ENCODE measurements around the gene TSR1. TPM values are rescaled to one million over a fixed set of nuclear protein-coding genes. Genes with fewer than 3 reads are reported as not detected.

The TSR1 gene
- total RNA-seq, 1 experiment from 2014 or later, result 74.3 TPM

- POLR2A ChIA-PET, result no interaction called here
- Mint-ChIP-seq H3K27ac (peak overlapping the region; percentile 68; the same call in 1 of the 2 replicates), H3K27me3 (ENCODE audit: low read depth) (no peaks in the 10 kb centered on the region), H3K9me3 (no peaks in the 10 kb centered on the region), H3K4me1 (peaks cover 12% of the 10 kb centered on the region), H3K4me3 (no peak overlapping the region), H3K36me3 (no peaks in the 10 kb centered on the region)
- ATAC-seq, result peak; percentile 56
- TF ChIP-seq JAZF1 (CRISPR knock-in tag; IDR thresholded peaks at IDR 0.05), result no peak
- CTCF ChIA-PET, result interaction anchor here (0.5 to 8.1 kb wide), 9 partner anchors 14 to 312 kb away, joined by 3 to 66 read pairs (median 20); partner anchors contain the start of genes SGSM2 and TSR1
- DNase-seq (ENCODE audit: low spot score), result peak; percentile 72
Observed at GRCh38 chr17:2366747-2367494, 30.7 kb upstream of the TSR1 start.

DNA sequence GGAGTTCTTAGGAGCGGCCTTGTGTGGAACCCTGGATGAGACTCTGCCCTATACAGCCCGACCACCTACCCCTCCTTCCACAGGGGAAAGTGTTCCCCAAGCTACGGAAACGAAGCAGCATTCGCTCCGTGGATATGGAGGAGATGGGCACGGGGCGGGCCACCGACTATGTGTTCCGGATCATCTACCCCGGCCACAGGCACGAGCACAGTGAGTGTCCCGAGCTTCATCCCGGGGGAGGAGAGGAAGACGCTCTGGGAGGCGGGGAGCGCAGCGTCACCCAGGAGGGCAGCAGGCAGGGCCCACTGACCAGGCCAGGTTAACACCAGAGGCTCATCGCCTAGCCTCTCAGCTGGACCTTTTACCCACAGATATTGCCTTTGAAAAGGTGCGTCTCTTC, 28.9 kb upstream of the TSR1 start:
- CTCF ChIA-PET, result interaction anchor here (2.4 to 8.1 kb wide), 4 partner anchors 12 to 310 kb away, joined by 8 to 46 read pairs (median 23); partner anchors contain the start of gene HIC1
- no peak overlapping the region for H3K27ac Mint-ChIP-seq
- no peaks in the 10 kb centered on the region for H3K36me3 Mint-ChIP-seq
- POLR2A ChIA-PET, result no interaction called here
- no peak for ATAC-seq
- DNase-seq (ENCODE audit: low spot score), result no peak
- H3K4me1 Mint-ChIP-seq, result peaks cover 9% of the 10 kb centered on the region
- H3K9me3 Mint-ChIP-seq, result no peaks in the 10 kb centered on the region
- H3K4me3 Mint-ChIP-seq, result no peak overlapping the region
- H3K27me3 Mint-ChIP-seq (ENCODE audit: low read depth), result no peaks in the 10 kb centered on the region
- TF ChIP-seq ELF4 (CRISPR knock-in tag; IDR thresholded peaks at IDR 0.05; ENCODE audit: low read depth) (no peak), E2F4 (CRISPR knock-in tag; IDR thresholded peaks at IDR 0.05; ENCODE audit: borderline replicate concordance, low read depth) (no peak), GRHL2 (CRISPR knock-in tag; IDR thresholded peaks at IDR 0.05; ENCODE audit: insufficient replicate concordance, severe bottlenecking) (no peak), FOXK1 (CRISPR knock-in tag; IDR thresholded peaks at IDR 0.05) (no peak), ZNF281 (CRISPR knock-in tag; IDR thresholded peaks at IDR 0.05) (no peak), ZNF671 (CRISPR knock-in tag; IDR thresholded peaks at IDR 0.05) (no peak), TEAD4 (CRISPR knock-in tag; IDR thresholded peaks at IDR 0.05) (no peak), ATF6 (CRISPR knock-in tag; IDR thresholded peaks at IDR 0.05) (no peak), SOX15 (CRISPR knock-in tag; IDR thresholded peaks at IDR 0.05) (no peak), ZNF532 (CRISPR knock-in tag; IDR thresholded peaks at IDR 0.05; ENCODE audit: borderline replicate concordance) (no peak), ZNF263 (CRISPR knock-in tag; IDR thresholded peaks at IDR 0.05; ENCODE audit: low read depth) (no peak)
- TF ChIP-seq, protein P1, sequence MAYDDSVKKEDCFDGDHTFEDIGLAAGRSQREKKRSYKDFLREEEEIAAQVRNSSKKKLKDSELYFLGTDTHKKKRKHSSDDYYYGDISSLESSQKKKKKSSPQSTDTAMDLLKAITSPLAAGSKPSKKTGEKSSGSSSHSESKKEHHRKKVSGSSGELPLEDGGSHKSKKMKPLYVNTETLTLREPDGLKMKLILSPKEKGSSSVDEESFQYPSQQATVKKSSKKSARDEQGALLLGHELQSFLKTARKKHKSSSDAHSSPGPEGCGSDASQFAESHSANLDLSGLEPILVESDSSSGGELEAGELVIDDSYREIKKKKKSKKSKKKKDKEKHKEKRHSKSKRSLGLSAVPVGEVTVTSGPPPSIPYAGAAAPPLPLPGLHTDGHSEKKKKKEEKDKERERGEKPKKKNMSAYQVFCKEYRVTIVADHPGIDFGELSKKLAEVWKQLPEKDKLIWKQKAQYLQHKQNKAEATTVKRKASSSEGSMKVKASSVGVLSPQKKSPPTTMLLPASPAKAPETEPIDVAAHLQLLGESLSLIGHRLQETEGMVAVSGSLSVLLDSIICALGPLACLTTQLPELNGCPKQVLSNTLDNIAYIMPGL (CRISPR knock-in tag; IDR thresholded peaks at IDR 0.05), result no peak
- TF ChIP-seq, protein P2, sequence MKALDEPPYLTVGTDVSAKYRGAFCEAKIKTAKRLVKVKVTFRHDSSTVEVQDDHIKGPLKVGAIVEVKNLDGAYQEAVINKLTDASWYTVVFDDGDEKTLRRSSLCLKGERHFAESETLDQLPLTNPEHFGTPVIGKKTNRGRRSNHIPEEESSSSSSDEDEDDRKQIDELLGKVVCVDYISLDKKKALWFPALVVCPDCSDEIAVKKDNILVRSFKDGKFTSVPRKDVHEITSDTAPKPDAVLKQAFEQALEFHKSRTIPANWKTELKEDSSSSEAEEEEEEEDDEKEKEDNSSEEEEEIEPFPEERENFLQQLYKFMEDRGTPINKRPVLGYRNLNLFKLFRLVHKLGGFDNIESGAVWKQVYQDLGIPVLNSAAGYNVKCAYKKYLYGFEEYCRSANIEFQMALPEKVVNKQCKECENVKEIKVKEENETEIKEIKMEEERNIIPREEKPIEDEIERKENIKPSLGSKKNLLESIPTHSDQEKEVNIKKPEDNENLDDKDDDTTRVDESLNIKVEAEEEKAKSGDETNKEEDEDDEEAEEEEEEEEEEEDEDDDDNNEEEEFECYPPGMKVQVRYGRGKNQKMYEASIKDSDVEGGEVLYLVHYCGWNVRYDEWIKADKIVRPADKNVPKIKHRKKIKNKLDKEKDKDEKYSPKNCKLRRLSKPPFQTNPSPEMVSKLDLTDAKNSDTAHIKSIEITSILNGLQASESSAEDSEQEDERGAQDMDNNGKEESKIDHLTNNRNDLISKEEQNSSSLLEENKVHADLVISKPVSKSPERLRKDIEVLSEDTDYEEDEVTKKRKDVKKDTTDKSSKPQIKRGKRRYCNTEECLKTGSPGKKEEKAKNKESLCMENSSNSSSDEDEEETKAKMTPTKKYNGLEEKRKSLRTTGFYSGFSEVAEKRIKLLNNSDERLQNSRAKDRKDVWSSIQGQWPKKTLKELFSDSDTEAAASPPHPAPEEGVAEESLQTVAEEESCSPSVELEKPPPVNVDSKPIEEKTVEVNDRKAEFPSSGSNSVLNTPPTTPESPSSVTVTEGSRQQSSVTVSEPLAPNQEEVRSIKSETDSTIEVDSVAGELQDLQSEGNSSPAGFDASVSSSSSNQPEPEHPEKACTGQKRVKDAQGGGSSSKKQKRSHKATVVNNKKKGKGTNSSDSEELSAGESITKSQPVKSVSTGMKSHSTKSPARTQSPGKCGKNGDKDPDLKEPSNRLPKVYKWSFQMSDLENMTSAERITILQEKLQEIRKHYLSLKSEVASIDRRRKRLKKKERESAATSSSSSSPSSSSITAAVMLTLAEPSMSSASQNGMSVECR (CRISPR knock-in tag; IDR thresholded peaks at IDR 0.05; ENCODE audit: borderline replicate concordance), result no peak
- TF ChIP-seq, protein P3, sequence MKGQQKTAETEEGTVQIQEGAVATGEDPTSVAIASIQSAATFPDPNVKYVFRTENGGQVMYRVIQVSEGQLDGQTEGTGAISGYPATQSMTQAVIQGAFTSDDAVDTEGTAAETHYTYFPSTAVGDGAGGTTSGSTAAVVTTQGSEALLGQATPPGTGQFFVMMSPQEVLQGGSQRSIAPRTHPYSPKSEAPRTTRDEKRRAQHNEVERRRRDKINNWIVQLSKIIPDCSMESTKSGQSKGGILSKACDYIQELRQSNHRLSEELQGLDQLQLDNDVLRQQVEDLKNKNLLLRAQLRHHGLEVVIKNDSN (CRISPR knock-in tag; IDR thresholded peaks at IDR 0.05), result no peak
